MCF 10A (cell line): ENCODE measurements around the gene CNOT4. TPM values are rescaled to one million over a fixed set of nuclear protein-coding genes. Genes with fewer than 3 reads are reported as not detected.

Experiments
- BruUV-seq: library from RNA; stranded (reverse); fragments of 400-500 nt; replicated peaks from 2 replicates; lab custom pipeline; 2021; lab: Mats Ljungman, UMichigan
- CTCF ChIA-PET: fragments of 300-600 bp; sonication (Branson Sonifier 250); formaldehyde crosslinking; extraction: SDS; loops from one replicate; lab custom pipeline; 2021; ENCODE audit warnings: antibody characterized with exemption, inconsistent platforms; lab: Yijun Ruan, JAX
- POLR2A ChIA-PET: fragments of 300-600, 350-650 bp; sonication (Branson Sonifier 250); formaldehyde crosslinking; extraction: SDS; loops from one replicate; lab custom pipeline; 2020; ENCODE audit warnings: antibody characterized with exemption, inconsistent platforms; lab: Yijun Ruan, JAX
- DNase-seq: peaks from one replicate; pipeline ENCODE4 v3.0.0-alpha.2; 2018; ENCODE audit not compliant: unreplicated experiment
- H3K27ac Mint-ChIP-seq: one replicate; pipeline ENCODE4 v1.8.0; 2022; ENCODE audit warnings: mild to moderate bottlenecking, low read depth, mixed read lengths; ENCODE audit not compliant: unreplicated experiment
- H3K27me3 Mint-ChIP-seq: one replicate; pipeline ENCODE4 v1.8.0; 2022; ENCODE audit warnings: mixed read lengths; ENCODE audit not compliant: insufficient read depth, unreplicated experiment
- H3K36me3 Mint-ChIP-seq: one replicate; pipeline ENCODE4 v1.8.0; 2022; ENCODE audit warnings: mild to moderate bottlenecking, moderate library complexity, mixed read lengths; ENCODE audit not compliant: insufficient read depth, unreplicated experiment
- H3K4me1 Mint-ChIP-seq: one replicate; pipeline ENCODE4 v1.8.0; 2022; ENCODE audit warnings: mixed read lengths; ENCODE audit not compliant: insufficient read depth, unreplicated experiment
- H3K4me3 Mint-ChIP-seq: one replicate; pipeline ENCODE4 v1.8.0; 2022; ENCODE audit warnings: mild to moderate bottlenecking, moderate library complexity, mixed read lengths; ENCODE audit not compliant: unreplicated experiment
- H3K9me3 Mint-ChIP-seq: one replicate; pipeline ENCODE4 v1.8.0; 2022; ENCODE audit warnings: mixed read lengths; ENCODE audit not compliant: unreplicated experiment
- intact Hi-C: fragments of 100-400 bp; cut with micrococcal nuclease; formaldehyde crosslinking; loops from 2 replicates; pipeline ENCODE4 v1.14.1; 2022
- total RNA-seq: library from RNA; stranded (reverse); gene quantifications from 2 replicates; pipeline ENCODE4 v1.2.3, GENCODE V29; 2022
- TF ChIP-seq, protein P1 (sequence below): fragments of 200-600 bp; IDR thresholded peaks from one replicate; pipeline ENCODE4 v1.8.0; 2022; ENCODE audit warnings: antibody characterized with exemption, mild to moderate bottlenecking; ENCODE audit not compliant: unreplicated experiment

The CNOT4 gene
- total RNA-seq, 1 experiment from 2014 or later = 18.5 TPM

DNA sequence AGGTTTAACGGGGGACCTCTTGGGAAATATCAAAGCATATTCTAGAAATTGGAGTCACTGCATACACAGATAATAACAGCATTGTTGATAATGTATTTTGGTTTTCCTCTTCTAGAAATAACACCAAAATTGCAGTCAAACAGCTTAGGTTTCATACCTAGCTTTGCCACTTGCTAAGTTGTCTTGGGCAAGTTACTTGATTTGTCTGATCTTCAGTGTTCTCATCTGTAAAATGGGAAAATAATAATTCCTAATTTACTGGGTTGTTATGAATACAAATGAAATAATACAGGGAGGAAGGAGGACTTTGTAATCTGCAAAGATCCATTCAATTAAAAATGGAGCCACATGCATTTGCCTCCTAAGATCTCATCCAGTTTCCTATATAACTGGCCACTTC lies 27.6 kb upstream of the CNOT4 start:
- intact Hi-C loops = no loop called here
- BruUV-seq = no TSS peak
- H3K4me1 Mint-ChIP-seq = peaks cover 6% of the 10 kb centered on the region

DNA sequence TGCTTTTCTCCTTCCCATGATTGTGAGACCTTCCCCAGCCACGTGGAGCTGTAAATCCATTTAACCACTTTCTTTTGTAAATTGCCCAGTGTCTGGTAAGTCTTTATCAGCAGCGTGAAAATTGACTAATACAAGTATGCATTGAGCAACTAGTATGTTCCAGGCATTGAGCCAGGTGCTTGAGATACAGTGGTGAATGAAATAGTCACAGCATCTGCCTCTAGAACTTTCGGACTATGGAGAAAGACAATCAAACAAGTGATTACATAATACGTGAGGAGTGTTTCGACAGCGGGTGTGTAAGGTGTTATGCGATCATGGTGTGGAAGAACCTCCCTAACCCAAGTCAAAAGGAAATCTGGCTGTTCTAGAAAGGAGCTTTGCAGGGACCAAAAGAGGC lies 26.2 kb upstream of the CNOT4 start:
- POLR2A ChIA-PET = interaction anchor here (0.6 to 1.1 kb wide), 4 partner anchors 22 to 887 kb away, joined by 3 to 4 read pairs (median 3); partner anchors contain the start of gene NUP205
- Mint-ChIP-seq H3K27ac (no peak overlapping the region), H3K4me3 (no peak overlapping the region), H3K36me3 (no peaks in the 10 kb centered on the region), H3K4me1 (peaks cover 6% of the 10 kb centered on the region), H3K27me3 (no peaks in the 10 kb centered on the region), H3K9me3 (no peaks in the 10 kb centered on the region)
- TF ChIP-seq, protein P1, sequence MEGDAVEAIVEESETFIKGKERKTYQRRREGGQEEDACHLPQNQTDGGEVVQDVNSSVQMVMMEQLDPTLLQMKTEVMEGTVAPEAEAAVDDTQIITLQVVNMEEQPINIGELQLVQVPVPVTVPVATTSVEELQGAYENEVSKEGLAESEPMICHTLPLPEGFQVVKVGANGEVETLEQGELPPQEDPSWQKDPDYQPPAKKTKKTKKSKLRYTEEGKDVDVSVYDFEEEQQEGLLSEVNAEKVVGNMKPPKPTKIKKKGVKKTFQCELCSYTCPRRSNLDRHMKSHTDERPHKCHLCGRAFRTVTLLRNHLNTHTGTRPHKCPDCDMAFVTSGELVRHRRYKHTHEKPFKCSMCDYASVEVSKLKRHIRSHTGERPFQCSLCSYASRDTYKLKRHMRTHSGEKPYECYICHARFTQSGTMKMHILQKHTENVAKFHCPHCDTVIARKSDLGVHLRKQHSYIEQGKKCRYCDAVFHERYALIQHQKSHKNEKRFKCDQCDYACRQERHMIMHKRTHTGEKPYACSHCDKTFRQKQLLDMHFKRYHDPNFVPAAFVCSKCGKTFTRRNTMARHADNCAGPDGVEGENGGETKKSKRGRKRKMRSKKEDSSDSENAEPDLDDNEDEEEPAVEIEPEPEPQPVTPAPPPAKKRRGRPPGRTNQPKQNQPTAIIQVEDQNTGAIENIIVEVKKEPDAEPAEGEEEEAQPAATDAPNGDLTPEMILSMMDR = no peak
- CTCF ChIA-PET = interaction anchor here (1.0 kb wide), 2 partner anchors 25 to 31 kb away, joined by 3 to 4 read pairs; no protein-coding TSS in a partner anchor
- no TSS peak for BruUV-seq
- DNase-seq = peak; percentile 96
- intact Hi-C loops = no loop called here

More for the DNA sequence above, 27.6 kb upstream of the CNOT4 start:
- Mint-ChIP-seq H3K9me3 (no peaks in the 10 kb centered on the region), H3K27ac (no peak overlapping the region), H3K27me3 (no peaks in the 10 kb centered on the region), H3K4me3 (no peak overlapping the region), H3K36me3 (no peaks in the 10 kb centered on the region)
- TF ChIP-seq, protein P1 = no peak
- DNase-seq = no peak
- POLR2A ChIA-PET = no interaction called here
- CTCF ChIA-PET = no interaction called here

DNA sequence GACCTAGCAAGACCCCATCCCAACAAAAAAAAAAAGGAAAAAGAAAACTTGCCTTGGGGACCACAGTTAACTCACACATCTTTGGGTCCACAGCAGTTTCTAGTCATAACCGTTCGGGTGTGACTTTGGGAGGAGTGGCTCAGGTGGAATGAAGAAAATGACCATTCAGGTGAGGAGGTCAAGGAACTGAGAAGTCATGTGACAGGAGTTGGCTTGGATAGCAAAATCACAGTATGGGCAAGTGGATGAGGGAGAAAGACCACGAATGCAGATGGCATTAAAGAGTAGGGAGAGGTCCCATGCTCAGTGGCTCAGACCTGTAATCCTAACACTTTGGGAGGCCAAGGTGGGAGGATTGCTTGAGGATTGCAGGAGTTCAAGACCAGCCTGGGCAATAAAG lies 17.1 kb upstream of the CNOT4 start:
- no peak for DNase-seq
- intact Hi-C loops = no loop called here
- ChIA-PET CTCF (interaction anchor here (0.7 kb wide), 1 partner anchor 150 kb away, joined by 3 read pairs; no protein-coding TSS in a partner anchor), POLR2A (no interaction called here)
- no peak overlapping the region for H3K27ac Mint-ChIP-seq
- no peaks in the 10 kb centered on the region for H3K36me3 Mint-ChIP-seq
- H3K4me1 Mint-ChIP-seq = no peaks in the 10 kb centered on the region
- BruUV-seq = no TSS peak
- H3K4me3 Mint-ChIP-seq = no peak overlapping the region
- peaks cover 10% of the 10 kb centered on the region for H3K27me3 Mint-ChIP-seq
- H3K9me3 Mint-ChIP-seq = peaks cover 7% of the 10 kb centered on the region
- TF ChIP-seq, protein P1 = no peak

DNA sequence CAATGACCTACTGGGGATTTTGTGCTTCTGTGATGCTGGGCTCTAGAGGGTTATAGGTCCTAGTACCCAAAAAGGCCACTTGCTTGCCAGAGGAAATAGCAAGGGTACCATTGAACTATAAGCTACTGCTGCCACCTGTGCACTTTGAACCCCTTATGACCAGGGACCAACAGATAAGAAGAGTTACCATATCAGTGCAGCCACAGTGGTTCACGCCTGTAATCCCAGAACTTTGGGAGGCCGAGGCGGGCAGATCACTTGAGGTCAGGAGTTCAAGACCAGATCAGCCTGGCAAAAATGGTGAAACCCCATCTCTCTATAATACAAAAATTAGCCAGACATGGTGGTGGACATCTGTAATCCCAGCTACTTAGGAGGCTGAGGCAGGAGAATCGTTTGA lies 15.5 kb upstream of the CNOT4 start:
- no peak overlapping the region for H3K4me3 Mint-ChIP-seq
- BruUV-seq = no TSS peak
- H3K27ac Mint-ChIP-seq = no peak overlapping the region
- intact Hi-C loops = no loop called here
- no peaks in the 10 kb centered on the region for H3K4me1 Mint-ChIP-seq
- peaks cover 8% of the 10 kb centered on the region for H3K27me3 Mint-ChIP-seq
- H3K9me3 Mint-ChIP-seq = peaks cover 7% of the 10 kb centered on the region
- ChIA-PET POLR2A (no interaction called here), CTCF (interaction anchor here (0.9 kb wide), 1 partner anchor 250 kb away, joined by 6 read pairs; no protein-coding TSS in a partner anchor)
- no peaks in the 10 kb centered on the region for H3K36me3 Mint-ChIP-seq
- TF ChIP-seq, protein P1 = no peak
- no peak for DNase-seq
